ENCODE measurements around the gene ASIC1. TPM values are rescaled to one million over a fixed set of nuclear protein-coding genes. Genes with fewer than 3 reads are reported as not detected.

The ASIC1 gene
- total and polyA plus RNA-seq, 2 of the 13 experiments (the other 11 are each of a cell fraction or from before 2014, with no cell fraction given): 0.44 to 1.5 TPM

DNA sequence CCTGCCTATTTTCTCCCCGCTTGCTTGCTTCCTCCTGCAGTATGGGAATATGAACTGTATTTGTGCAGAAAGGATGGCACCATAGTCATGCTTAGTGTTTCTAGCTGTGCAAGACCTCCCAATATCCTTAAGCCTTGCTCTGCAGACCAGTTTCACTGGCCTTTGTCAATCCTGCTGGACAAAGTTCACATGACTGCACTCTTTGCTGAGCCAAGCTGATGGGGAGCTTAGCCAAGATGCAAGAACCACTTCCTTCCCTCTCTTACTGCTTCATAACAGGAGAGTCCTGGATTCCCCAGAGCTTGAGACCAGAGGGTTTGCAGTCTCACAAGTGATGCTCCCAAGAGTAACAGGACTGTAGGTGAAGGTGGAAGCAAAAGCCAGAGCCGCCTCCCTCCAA, 3.8 kb downstream of the ASIC1 start (continued):
- TF ChIP-seq POLR2AphosphoS5 (IDR thresholded peaks at IDR 0.05; ENCODE audit: low read depth, low read length) (no peak), RARA (CRISPR knock-in tag; IDR thresholded peaks at IDR 0.05) (no peak)
- TF ChIP-seq, protein P1, sequence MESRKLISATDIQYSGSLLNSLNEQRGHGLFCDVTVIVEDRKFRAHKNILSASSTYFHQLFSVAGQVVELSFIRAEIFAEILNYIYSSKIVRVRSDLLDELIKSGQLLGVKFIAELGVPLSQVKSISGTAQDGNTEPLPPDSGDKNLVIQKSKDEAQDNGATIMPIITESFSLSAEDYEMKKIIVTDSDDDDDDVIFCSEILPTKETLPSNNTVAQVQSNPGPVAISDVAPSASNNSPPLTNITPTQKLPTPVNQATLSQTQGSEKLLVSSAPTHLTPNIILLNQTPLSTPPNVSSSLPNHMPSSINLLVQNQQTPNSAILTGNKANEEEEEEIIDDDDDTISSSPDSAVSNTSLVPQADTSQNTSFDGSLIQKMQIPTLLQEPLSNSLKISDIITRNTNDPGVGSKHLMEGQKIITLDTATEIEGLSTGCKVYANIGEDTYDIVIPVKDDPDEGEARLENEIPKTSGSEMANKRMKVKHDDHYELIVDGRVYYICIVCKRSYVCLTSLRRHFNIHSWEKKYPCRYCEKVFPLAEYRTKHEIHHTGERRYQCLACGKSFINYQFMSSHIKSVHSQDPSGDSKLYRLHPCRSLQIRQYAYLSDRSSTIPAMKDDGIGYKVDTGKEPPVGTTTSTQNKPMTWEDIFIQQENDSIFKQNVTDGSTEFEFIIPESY (CRISPR knock-in tag; IDR thresholded peaks at IDR 0.05): no peak

DNA sequence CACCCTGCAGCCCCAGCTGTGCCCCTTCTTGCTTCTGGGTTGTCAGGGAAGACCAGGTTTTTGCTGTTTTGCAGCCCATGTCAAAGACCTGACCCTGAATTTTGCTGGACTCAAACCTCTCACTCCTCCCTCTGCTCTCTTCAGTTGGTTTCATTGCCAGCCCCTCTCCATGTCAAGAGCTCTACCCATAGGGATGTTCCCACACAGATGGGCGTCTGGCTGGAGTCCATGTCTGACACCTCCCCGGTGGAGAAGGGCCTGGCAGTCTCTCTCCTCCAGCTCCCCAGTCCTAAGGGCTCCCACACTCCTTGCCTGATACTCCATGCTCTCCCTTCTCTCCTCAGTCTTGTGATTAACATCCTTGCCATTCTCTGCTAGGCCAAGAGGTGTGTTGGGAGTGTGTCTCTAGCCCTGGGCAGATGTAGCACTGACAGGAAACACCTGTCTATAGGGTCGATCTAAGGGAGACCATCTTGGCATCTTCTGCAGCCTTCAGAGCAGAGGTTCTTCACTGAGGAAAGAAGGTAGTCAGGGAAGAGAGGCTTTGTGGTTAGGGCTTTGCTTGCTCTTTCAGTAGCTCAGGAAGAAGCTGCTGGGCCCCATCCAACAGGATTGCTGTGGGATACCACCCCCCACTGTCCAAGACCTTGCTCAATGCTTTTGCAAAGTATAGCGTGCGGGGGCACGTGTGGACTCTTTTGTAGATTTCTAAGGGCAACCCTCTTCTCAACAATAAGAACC, 4.7 kb downstream of the ASIC1 start:
- Histone ChIP-seq H3K9ac (ENCODE audit: insufficient read depth, low read depth, low read length) (no peak overlapping the region), H3K27ac (ENCODE audit: extremely low read length, insufficient read depth, low read length) (no peak overlapping the region), H3K4me2 (ENCODE audit: low read depth, low read length) (no peak overlapping the region), H3K4me3 (replicated peaks in 1 of 3; ENCODE audit: insufficient read depth in 1 of 3, low read depth in 2 of 3, low read length in 3 of 3) (no peak overlapping the region), H3K4me1 (ENCODE audit: insufficient read depth, low read length) (peaks cover 8% of the 10 kb centered on the region), H3K79me2 (ENCODE audit: insufficient read depth, low read length) (no peaks in the 10 kb centered on the region), H4K20me1 (ENCODE audit: insufficient read depth, low read length) (no peaks in the 10 kb centered on the region), H3K9me3 (ENCODE audit: low read length) (no peaks in the 10 kb centered on the region), H2AFZ (ENCODE audit: low read length) (no peak overlapping the region), H3K27me3 (ENCODE audit: control insufficient read depth in 1 of 2, insufficient read depth in 2 of 2, low read length in 2 of 2) (peaks cover 1 to 17% of the 10 kb centered on the region in 2 experiments; a peak in 3 of 5 replicates), H3K36me3 (replicated peaks in 1 of 2; ENCODE audit: control insufficient read depth in 1 of 2, insufficient read depth in 2 of 2, low read length in 2 of 2) (no peaks in the 10 kb centered on the region)
- no TSS peak for BruUV-seq (replicated peaks)
- DNase-seq (ENCODE audit: low spot score): no peak
- ChIA-PET CTCF (ENCODE audit: low intra/inter-chr PET ratio, low total read pairs) (no interaction called here), POLR2A (no interaction called here)
- FAIRE-seq: no peak
- in situ Hi-C loops (cut with HindIII; ENCODE audit: extremely low pct_ligation_motif_present, low pct_unique_long_range_greater_than_20kb) (no loop called here), intact Hi-C loops (cut with micrococcal nuclease; ENCODE audit: unreplicated experiment) (no loop called here)
- TF ChIP-seq MEIS1 (CRISPR knock-in tag; IDR thresholded peaks at IDR 0.05; ENCODE audit: borderline replicate concordance) (no peak), ZNF253 (CRISPR knock-in tag; IDR thresholded peaks at IDR 0.05; ENCODE audit: borderline replicate concordance) (no peak), RFX1 (IDR thresholded peaks at IDR 0.05) (no peak), PHF8 (CRISPR knock-in tag; IDR thresholded peaks at IDR 0.05) (no peak), SMC3 (IDR thresholded peaks at IDR 0.05; ENCODE audit: low read length) (no peak), RBAK (CRISPR knock-in tag; IDR thresholded peaks at IDR 0.05) (no peak), ELF1 (CRISPR knock-in tag; IDR thresholded peaks at IDR 0.05) (no peak), ZEB1 (IDR thresholded peaks at IDR 0.05; ENCODE audit: insufficient replicate concordance, low read depth) (no peak), MAZ (IDR thresholded peaks at IDR 0.05; ENCODE audit: borderline replicate concordance, low read depth, low read length) (no peak), MAZ (CRISPR knock-in tag; IDR thresholded peaks at IDR 0.05; ENCODE audit: low read depth) (no peak)
- TF ChIP-seq, protein P2, sequence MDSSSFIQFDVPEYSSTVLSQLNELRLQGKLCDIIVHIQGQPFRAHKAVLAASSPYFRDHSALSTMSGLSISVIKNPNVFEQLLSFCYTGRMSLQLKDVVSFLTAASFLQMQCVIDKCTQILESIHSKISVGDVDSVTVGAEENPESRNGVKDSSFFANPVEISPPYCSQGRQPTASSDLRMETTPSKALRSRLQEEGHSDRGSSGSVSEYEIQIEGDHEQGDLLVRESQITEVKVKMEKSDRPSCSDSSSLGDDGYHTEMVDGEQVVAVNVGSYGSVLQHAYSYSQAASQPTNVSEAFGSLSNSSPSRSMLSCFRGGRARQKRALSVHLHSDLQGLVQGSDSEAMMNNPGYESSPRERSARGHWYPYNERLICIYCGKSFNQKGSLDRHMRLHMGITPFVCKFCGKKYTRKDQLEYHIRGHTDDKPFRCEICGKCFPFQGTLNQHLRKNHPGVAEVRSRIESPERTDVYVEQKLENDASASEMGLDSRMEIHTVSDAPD (CRISPR knock-in tag; IDR thresholded peaks at IDR 0.05): no peak
- WGBS (ENCODE audit: low lambda C conversion rate): 37% methylated on average over 4 of the region's 6 CpGs
- ATAC-seq: no peak

All from HepG2 (cell line).